ENCODE data around the gene GPR152.

Gene GPR152

GRCh38 chr11:67452141-67452952, at the start of gene GPR152:
Gene GPR152, minus strand, starts transcription at chr11:67452729. Its CDS starts 5 bp downstream, at chr11:67452724.
- DNase-seq (ENCODE audit: low read depth in 2 of 2) = no peak

GRCh38 chr11:67501854-67502253, 49.3 kb upstream of the GPR152 start:
- DNase-seq (ENCODE audit: low read depth in 2 of 2) = no peak

GRCh38 chr11:67500831-67501715, 48.5 kb upstream of the GPR152 start:
- no peak for DNase-seq (ENCODE audit: low read depth in 2 of 2)

- no peak for DNase-seq (ENCODE audit: low read depth in 2 of 2)
Observed at GRCh38 chr11:67500484-67500821, 47.9 kb upstream of the GPR152 start.

GRCh38 chr11:67499808-67500483, 47.4 kb upstream of the GPR152 start:
- DNase-seq (ENCODE audit: low read depth in 2 of 2) = no peak

GRCh38 chr11:67498544-67498972, 46.0 kb upstream of the GPR152 start:
- DNase-seq (ENCODE audit: low read depth in 2 of 2) = no peak

GRCh38 chr11:67497656-67498291, 45.2 kb upstream of the GPR152 start:
- no peak for DNase-seq (ENCODE audit: low read depth in 2 of 2)

GRCh38 chr11:67496113-67496512, 43.6 kb upstream of the GPR152 start:
- DNase-seq (ENCODE audit: low read depth in 2 of 2) = no peak

- no peak for DNase-seq (ENCODE audit: low read depth in 2 of 2)
Observed at GRCh38 chr11:67495234-67496005, 42.9 kb upstream of the GPR152 start.

GRCh38 chr11:67494371-67495233, 42.1 kb upstream of the GPR152 start:
- no peak for DNase-seq (ENCODE audit: low read depth in 2 of 2)

GRCh38 chr11:67493548-67494370, 41.2 kb upstream of the GPR152 start:
- no peak for DNase-seq (ENCODE audit: low read depth in 2 of 2)

- peak in 1 of 2 donors; percentile 21 for DNase-seq (ENCODE audit: low read depth in 2 of 2)
Observed at GRCh38 chr11:67492801-67493547, 40.4 kb upstream of the GPR152 start.

GRCh38 chr11:67492069-67492727, 39.7 kb upstream of the GPR152 start:
- DNase-seq (ENCODE audit: low read depth in 2 of 2) = no peak

GRCh38 chr11:67491276-67492068, 38.9 kb upstream of the GPR152 start:
- DNase-seq (ENCODE audit: low read depth in 2 of 2) = no peak

GRCh38 chr11:67490727-67491065, 38.2 kb upstream of the GPR152 start:
- no peak for DNase-seq (ENCODE audit: low read depth in 2 of 2)

- DNase-seq (ENCODE audit: low read depth in 2 of 2) = no peak
Observed at GRCh38 chr11:67489885-67490726, 37.6 kb upstream of the GPR152 start.
